ENCODE results near the gene AKR1E2. TPM values are rescaled to one million over a fixed set of nuclear protein-coding genes. Genes with fewer than 3 reads are reported as not detected.

AKR1E2 gene
- total and polyA plus RNA-seq, 9 of the 15 experiments (the other 6 are each of a cell fraction or from before 2014, with no cell fraction given) = 4.2 to 16.6 (median 9.8) TPM

- TF ChIP-seq MYBL2 (IDR thresholded peaks at IDR 0.05; ENCODE audit: low read depth) (peak; percentile 15; the same call in 1 of the 2 replicates), MYBL2 (CRISPR knock-in tag; IDR thresholded peaks at IDR 0.05; ENCODE audit: borderline replicate concordance) (no peak), ATF3 (IDR thresholded peaks at IDR 0.05) (peak; percentile 86), ATF3 (CRISPR knock-in tag; conservative IDR thresholded peaks at IDR 0.05) (no peak), RAD21 (CRISPR knock-in tag; conservative IDR thresholded peaks at IDR 0.05 in 1 of 2, IDR thresholded peaks at IDR 0.05 in 1 of 2) (no peak), TSC22D4 (tag; IDR thresholded peaks at IDR 0.05) (no peak), NBN (IDR thresholded peaks at IDR 0.05; ENCODE audit: low read depth) (no peak), MIER1 (IDR thresholded peaks at IDR 0.05; ENCODE audit: low read depth) (no peak), ZNF316 (IDR thresholded peaks at IDR 0.05) (0 out of 2 replicates have a peak, but pooled peaks have one; percentile 27), ZNF766 (CRISPR knock-in tag; conservative IDR thresholded peaks at IDR 0.05) (no peak), ZNF778 (CRISPR knock-in tag; IDR thresholded peaks at IDR 0.05) (no peak), MGA (IDR thresholded peaks at IDR 0.05) (peak; percentile 53), ZNF12 (CRISPR knock-in tag; IDR thresholded peaks at IDR 0.05) (no peak), VEZF1 (CRISPR knock-in tag; IDR thresholded peaks at IDR 0.05) (no peak), KLF13 (tag; IDR thresholded peaks at IDR 0.05; ENCODE audit: borderline replicate concordance, low read depth) (no peak), MTA3 (IDR thresholded peaks at IDR 0.05; ENCODE audit: borderline replicate concordance) (no peak)
Measured at GRCh38 chr10:4813023-4813422, 13.0 kb upstream of the AKR1E2 start (continued).
